K562 (cell line): ENCODE data around the gene TET2. TPM values are rescaled to one million over a fixed set of nuclear protein-coding genes. Genes with fewer than 3 reads are reported as not detected.

Source experiments
- ATAC-seq: fragments of 200-7000 bp; cut with Tn5 transposase; 3 replicates; pipeline ENCODE4 v1.9.1; 2020; ENCODE audit warnings: moderate library complexity
- BruUV-seq: library from RNA; stranded (reverse); fragments of 400-500 nt; replicated peaks from 2 replicates; lab custom pipeline; 2021; lab: Mats Ljungman, UMichigan
- CTCF ChIA-PET: fragments of 300-600 bp; formaldehyde crosslinking; extraction: SDS; loops from one replicate; lab custom pipeline; 2021; ENCODE audit warnings: low intra/inter-chr PET ratio; lab: Yijun Ruan, JAX
- POLR2A ChIA-PET: fragments of 300-600, 350-650 bp; sonication (Branson Sonifier 250); formaldehyde crosslinking; extraction: SDS; loops from one replicate; lab custom pipeline; 2021; ENCODE audit warnings: antibody characterized with exemption, inconsistent platforms; lab: Yijun Ruan, JAX
- DNase-seq, 4 experiments: peaks; one replicate each; pipeline versions ENCODE4 v3.0.0 to v3.0.0-alpha.2; 2011 to 2018; ENCODE audit warnings: low spot score in 3 of 4, mixed read lengths in 3 of 4; ENCODE audit errors: extremely low read depth in 1 of 4
- FAIRE-seq: peaks from 2 replicates; lab custom pipeline; 2011; peaks lifted over from hg19 to GRCh38; lab: Jason Lieb, UNC
- H2AFZ ChIP-seq: 2 replicates; pipeline ENCODE4 v1.6.0; 2011; ENCODE audit warnings: low read depth, low read length, control low read depth, inconsistent platforms
- H3K27ac ChIP-seq: fragments of 200-600 bp; 3 replicates; pipeline ENCODE4 v1.8.0; 2011; ENCODE audit warnings: low read depth, mild to moderate bottlenecking, control low read depth, inconsistent platforms, low read length, moderate library complexity, mixed read lengths; ENCODE audit errors: extremely low read depth
- H3K27me3 ChIP-seq, 2 experiments: fragments of 300-600 bp in 1 of 2; 2 replicates in 1 of 2; 3 replicates in 1 of 2; pipeline versions ENCODE4 v1.6.0 to v1.8.0; 2011; ENCODE audit warnings: inconsistent platforms in 2 of 2, low read length in 2 of 2, mild to moderate bottlenecking in 1 of 2, mixed read lengths in 1 of 2, moderate library complexity in 1 of 2; ENCODE audit not compliant: control insufficient read depth in 2 of 2, insufficient read depth in 2 of 2
- H3K36me3 ChIP-seq: fragments of 300-600 bp; 3 replicates; pipeline ENCODE4 v1.8.0; 2011; ENCODE audit warnings: mild to moderate bottlenecking, low read length, inconsistent platforms; ENCODE audit not compliant: control insufficient read depth, insufficient read depth
- H3K4me1 ChIP-seq, 2 experiments: fragments of 200-600 bp in 1 of 2; replicated peaks in 1 of 2; 2 replicates in 1 of 2; 3 replicates in 1 of 2; pipeline versions ENCODE4 v1.5.1 to v1.8.0; 2011; ENCODE audit warnings: inconsistent platforms in 2 of 2, low read length in 2 of 2, mild to moderate bottlenecking in 1 of 2, mixed read lengths in 1 of 2, moderate library complexity in 1 of 2; ENCODE audit not compliant: control insufficient read depth in 2 of 2, insufficient read depth in 2 of 2
- H3K4me2 ChIP-seq: 2 replicates; pipeline ENCODE4 v1.6.1; 2011; ENCODE audit warnings: low read length, control low read depth, inconsistent platforms, mixed read lengths; ENCODE audit not compliant: insufficient read depth
- H3K4me3 ChIP-seq: fragments of 200-600 bp; sonication (generic), shearing (Covaris generic); 2 replicates; pipeline ENCODE4 v1.5.1; 2016; ENCODE audit warnings: control low read depth, inconsistent platforms
- H3K79me2 ChIP-seq: fragments of 200-600 bp; 3 replicates; pipeline ENCODE4 v1.8.0; 2011; ENCODE audit warnings: low read length, inconsistent platforms; ENCODE audit not compliant: control insufficient read depth, insufficient read depth
- H3K9ac ChIP-seq, 2 experiments: 2 replicates each; pipeline versions ENCODE4 v1.6.0 to v1.6.1; 2011; ENCODE audit warnings: low read depth in 2 of 2, low read length in 2 of 2, control low read depth in 1 of 2, inconsistent platforms in 1 of 2, mild to moderate bottlenecking in 1 of 2, mixed read lengths in 1 of 2; ENCODE audit not compliant: insufficient read depth in 1 of 2
- H3K9me1 ChIP-seq: one replicate; pipeline ENCODE4 v1.6.0; 2011; ENCODE audit warnings: inconsistent platforms, mild to moderate bottlenecking, low read length, moderate library complexity; ENCODE audit not compliant: control insufficient read depth, insufficient read depth
- H3K9me3 ChIP-seq: replicated peaks from 2 replicates; pipeline ENCODE4 v1.5.1; 2011; ENCODE audit warnings: low read depth, low read length, inconsistent platforms; ENCODE audit not compliant: control insufficient read depth, insufficient read depth
- H4K20me1 ChIP-seq: replicated peaks from 2 replicates; pipeline ENCODE4 v1.6.1; 2011; ENCODE audit warnings: low read length, inconsistent platforms, mixed read lengths; ENCODE audit not compliant: control insufficient read depth, insufficient read depth
- E2F5 ChIP-seq: sonication (generic); formaldehyde crosslinking; IDR thresholded peaks from 2 replicates; pipeline ENCODE4 v1.8.0; 2022; ENCODE audit warnings: mild to moderate bottlenecking, missing genetic modification reagents
- WGBS: fragments of 100-300 bp; shearing (Covaris generic); methylation state at CpG from one replicate; pipeline ENCODE4 v1.1.6; 2016; ENCODE audit warnings: low coverage, mixed read lengths; ENCODE audit not compliant: insufficient coverage; ENCODE audit errors: missing lambda C conversion rate; 5-methylcytosine and 5-hydroxymethylcytosine counted together
- in situ Hi-C: fragments of 300-500 bp; cut with MboI; formaldehyde crosslinking; loops from 4 replicates; pipeline ENCODE4 v1.15.0; 2018; ENCODE audit warnings: inconsistent platforms, mixed read lengths
- intact Hi-C: fragments of 100-400 bp; cut with micrococcal nuclease; formaldehyde crosslinking; loops from 2 replicates; pipeline ENCODE4 v1.14.2; 2022
- polyA plus RNA-seq, 8 experiments: library from polyadenylated mRNA; depleted of rRNA in 4 of 8; stranded (reverse) in 5 of 8; unstranded in 3 of 8; fragments of >200 nt; fragmentation: Nextera tagmentation in 2 of 8; fragmentation: Illumina TruSeq in 1 of 8; extraction: Ambion mirVana in 2 of 8; extraction: Trizol in 1 of 8; gene quantifications; 2 replicates each; pipeline versions ENCODE4 v1.2.1 to v1.2.3, GENCODE V29; 2011 to 2014; ENCODE audit warnings: inconsistent platforms in 1 of 8, missing spikeins in 1 of 8
- total RNA-seq, 7 experiments: library from RNA; depleted of rRNA in 6 of 7; stranded (reverse); fragments of >200 nt in 6 of 7; fragmentation: Illumina TruSeq in 2 of 7; extraction: Trizol in 2 of 7; gene quantifications; 2 replicates each; pipeline versions ENCODE4 v1.2.1 to v1.2.3, GENCODE V29; 2011 to 2021; ENCODE audit warnings: low replicate concordance in 1 of 7
- TF ChIP-seq, protein P1 (sequence below): sonication (generic); formaldehyde crosslinking; IDR thresholded peaks from 2 replicates; pipeline ENCODE4 v1.8.0; 2022; ENCODE audit warnings: mild to moderate bottlenecking, low read depth, missing genetic modification reagents
- TF ChIP-seq, protein P2 (sequence below): fragments of 200-600 bp; sonication (generic); IDR thresholded peaks from one replicate; pipeline ENCODE4 v1.6.1; 2012; ENCODE audit warnings: mild to moderate bottlenecking, low read depth, low read length, inconsistent platforms
- TF ChIP-seq, protein P3 (sequence below): fragments of 200-400 bp; formaldehyde crosslinking; IDR thresholded peaks from 2 replicates; pipeline ENCODE4 v1.6.1; 2017; ENCODE audit warnings: mild to moderate bottlenecking, low read depth, low read length, moderate library complexity

Gene TET2
- total and polyA plus RNA-seq, 9 of the 15 experiments (the other 6 are each of a cell fraction or from before 2014, with no cell fraction given), result 0.80 to 11.1 (median 4.9) TPM

- Histone ChIP-seq H3K9me3 (no peaks in the 10 kb centered on the region), H3K79me2 (no peaks in the 10 kb centered on the region), H3K4me3 (no peak overlapping the region), H3K4me1 (no peaks in the 10 kb centered on the region), H3K9me1 (no peaks in the 10 kb centered on the region), H2AFZ (no peak overlapping the region), H3K27me3 (no peaks in the 10 kb centered on the region), H3K36me3 (peaks cover 25% of the 10 kb centered on the region), H3K9ac (no peak overlapping the region), H3K27ac (no peak overlapping the region), H4K20me1 (no peaks in the 10 kb centered on the region), H3K4me2 (no peak overlapping the region)
- intact Hi-C loops (no loop called here), in situ Hi-C loops (no loop called here)
- BruUV-seq, result no TSS peak
- FAIRE-seq (no peak), DNase-seq (no peak), ATAC-seq (no peak)
- CTCF ChIA-PET, result no interaction called here
- POLR2A ChIA-PET, result no interaction called here
- 74% methylated on average over 2 of the region's 2 CpGs for WGBS
- TF ChIP-seq, protein P1, sequence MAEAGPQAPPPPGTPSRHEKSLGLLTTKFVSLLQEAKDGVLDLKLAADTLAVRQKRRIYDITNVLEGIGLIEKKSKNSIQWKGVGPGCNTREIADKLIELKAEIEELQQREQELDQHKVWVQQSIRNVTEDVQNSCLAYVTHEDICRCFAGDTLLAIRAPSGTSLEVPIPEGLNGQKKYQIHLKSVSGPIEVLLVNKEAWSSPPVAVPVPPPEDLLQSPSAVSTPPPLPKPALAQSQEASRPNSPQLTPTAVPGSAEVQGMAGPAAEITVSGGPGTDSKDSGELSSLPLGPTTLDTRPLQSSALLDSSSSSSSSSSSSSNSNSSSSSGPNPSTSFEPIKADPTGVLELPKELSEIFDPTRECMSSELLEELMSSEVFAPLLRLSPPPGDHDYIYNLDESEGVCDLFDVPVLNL, result no peak
- TF ChIP-seq, protein P2, sequence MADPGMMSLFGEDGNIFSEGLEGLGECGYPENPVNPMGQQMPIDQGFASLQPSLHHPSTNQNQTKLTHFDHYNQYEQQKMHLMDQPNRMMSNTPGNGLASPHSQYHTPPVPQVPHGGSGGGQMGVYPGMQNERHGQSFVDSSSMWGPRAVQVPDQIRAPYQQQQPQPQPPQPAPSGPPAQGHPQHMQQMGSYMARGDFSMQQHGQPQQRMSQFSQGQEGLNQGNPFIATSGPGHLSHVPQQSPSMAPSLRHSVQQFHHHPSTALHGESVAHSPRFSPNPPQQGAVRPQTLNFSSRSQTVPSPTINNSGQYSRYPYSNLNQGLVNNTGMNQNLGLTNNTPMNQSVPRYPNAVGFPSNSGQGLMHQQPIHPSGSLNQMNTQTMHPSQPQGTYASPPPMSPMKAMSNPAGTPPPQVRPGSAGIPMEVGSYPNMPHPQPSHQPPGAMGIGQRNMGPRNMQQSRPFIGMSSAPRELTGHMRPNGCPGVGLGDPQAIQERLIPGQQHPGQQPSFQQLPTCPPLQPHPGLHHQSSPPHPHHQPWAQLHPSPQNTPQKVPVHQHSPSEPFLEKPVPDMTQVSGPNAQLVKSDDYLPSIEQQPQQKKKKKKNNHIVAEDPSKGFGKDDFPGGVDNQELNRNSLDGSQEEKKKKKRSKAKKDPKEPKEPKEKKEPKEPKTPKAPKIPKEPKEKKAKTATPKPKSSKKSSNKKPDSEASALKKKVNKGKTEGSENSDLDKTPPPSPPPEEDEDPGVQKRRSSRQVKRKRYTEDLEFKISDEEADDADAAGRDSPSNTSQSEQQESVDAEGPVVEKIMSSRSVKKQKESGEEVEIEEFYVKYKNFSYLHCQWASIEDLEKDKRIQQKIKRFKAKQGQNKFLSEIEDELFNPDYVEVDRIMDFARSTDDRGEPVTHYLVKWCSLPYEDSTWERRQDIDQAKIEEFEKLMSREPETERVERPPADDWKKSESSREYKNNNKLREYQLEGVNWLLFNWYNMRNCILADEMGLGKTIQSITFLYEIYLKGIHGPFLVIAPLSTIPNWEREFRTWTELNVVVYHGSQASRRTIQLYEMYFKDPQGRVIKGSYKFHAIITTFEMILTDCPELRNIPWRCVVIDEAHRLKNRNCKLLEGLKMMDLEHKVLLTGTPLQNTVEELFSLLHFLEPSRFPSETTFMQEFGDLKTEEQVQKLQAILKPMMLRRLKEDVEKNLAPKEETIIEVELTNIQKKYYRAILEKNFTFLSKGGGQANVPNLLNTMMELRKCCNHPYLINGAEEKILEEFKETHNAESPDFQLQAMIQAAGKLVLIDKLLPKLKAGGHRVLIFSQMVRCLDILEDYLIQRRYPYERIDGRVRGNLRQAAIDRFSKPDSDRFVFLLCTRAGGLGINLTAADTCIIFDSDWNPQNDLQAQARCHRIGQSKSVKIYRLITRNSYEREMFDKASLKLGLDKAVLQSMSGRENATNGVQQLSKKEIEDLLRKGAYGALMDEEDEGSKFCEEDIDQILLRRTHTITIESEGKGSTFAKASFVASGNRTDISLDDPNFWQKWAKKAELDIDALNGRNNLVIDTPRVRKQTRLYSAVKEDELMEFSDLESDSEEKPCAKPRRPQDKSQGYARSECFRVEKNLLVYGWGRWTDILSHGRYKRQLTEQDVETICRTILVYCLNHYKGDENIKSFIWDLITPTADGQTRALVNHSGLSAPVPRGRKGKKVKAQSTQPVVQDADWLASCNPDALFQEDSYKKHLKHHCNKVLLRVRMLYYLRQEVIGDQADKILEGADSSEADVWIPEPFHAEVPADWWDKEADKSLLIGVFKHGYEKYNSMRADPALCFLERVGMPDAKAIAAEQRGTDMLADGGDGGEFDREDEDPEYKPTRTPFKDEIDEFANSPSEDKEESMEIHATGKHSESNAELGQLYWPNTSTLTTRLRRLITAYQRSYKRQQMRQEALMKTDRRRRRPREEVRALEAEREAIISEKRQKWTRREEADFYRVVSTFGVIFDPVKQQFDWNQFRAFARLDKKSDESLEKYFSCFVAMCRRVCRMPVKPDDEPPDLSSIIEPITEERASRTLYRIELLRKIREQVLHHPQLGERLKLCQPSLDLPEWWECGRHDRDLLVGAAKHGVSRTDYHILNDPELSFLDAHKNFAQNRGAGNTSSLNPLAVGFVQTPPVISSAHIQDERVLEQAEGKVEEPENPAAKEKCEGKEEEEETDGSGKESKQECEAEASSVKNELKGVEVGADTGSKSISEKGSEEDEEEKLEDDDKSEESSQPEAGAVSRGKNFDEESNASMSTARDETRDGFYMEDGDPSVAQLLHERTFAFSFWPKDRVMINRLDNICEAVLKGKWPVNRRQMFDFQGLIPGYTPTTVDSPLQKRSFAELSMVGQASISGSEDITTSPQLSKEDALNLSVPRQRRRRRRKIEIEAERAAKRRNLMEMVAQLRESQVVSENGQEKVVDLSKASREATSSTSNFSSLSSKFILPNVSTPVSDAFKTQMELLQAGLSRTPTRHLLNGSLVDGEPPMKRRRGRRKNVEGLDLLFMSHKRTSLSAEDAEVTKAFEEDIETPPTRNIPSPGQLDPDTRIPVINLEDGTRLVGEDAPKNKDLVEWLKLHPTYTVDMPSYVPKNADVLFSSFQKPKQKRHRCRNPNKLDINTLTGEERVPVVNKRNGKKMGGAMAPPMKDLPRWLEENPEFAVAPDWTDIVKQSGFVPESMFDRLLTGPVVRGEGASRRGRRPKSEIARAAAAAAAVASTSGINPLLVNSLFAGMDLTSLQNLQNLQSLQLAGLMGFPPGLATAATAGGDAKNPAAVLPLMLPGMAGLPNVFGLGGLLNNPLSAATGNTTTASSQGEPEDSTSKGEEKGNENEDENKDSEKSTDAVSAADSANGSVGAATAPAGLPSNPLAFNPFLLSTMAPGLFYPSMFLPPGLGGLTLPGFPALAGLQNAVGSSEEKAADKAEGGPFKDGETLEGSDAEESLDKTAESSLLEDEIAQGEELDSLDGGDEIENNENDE, result no peak
- TF ChIP-seq, protein P3, sequence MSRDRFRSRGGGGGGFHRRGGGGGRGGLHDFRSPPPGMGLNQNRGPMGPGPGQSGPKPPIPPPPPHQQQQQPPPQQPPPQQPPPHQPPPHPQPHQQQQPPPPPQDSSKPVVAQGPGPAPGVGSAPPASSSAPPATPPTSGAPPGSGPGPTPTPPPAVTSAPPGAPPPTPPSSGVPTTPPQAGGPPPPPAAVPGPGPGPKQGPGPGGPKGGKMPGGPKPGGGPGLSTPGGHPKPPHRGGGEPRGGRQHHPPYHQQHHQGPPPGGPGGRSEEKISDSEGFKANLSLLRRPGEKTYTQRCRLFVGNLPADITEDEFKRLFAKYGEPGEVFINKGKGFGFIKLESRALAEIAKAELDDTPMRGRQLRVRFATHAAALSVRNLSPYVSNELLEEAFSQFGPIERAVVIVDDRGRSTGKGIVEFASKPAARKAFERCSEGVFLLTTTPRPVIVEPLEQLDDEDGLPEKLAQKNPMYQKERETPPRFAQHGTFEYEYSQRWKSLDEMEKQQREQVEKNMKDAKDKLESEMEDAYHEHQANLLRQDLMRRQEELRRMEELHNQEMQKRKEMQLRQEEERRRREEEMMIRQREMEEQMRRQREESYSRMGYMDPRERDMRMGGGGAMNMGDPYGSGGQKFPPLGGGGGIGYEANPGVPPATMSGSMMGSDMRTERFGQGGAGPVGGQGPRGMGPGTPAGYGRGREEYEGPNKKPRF, result no peak
- TF ChIP-seq E2F5 (CRISPR knock-in tag), result no peak
These were observed 127.4 kb downstream of the TET2 start for GRCh38 chr4:105274090-105274489.
